SHP77 (cell line): ENCODE results near the gene NMNAT3.

Source experiments
- DNase-seq, 2 experiments: peaks; one replicate each; lab custom pipeline; 2025; lab: John Stamatoyannopoulos, UW

NMNAT3 gene

GRCh38 chr3:139521144-139521543 lies 156.6 kb downstream of the NMNAT3 start:
- no peak for DNase-seq

GRCh38 chr3:139519998-139520737 lies 157.6 kb downstream of the NMNAT3 start:
- no peak for DNase-seq

- DNase-seq = no peak
These were observed 158.6 kb downstream of the NMNAT3 start for GRCh38 chr3:139518926-139519842.

- no peak for DNase-seq
These were observed 159.5 kb downstream of the NMNAT3 start for GRCh38 chr3:139518306-139518705.

- DNase-seq = no peak
These were observed 160.3 kb downstream of the NMNAT3 start for GRCh38 chr3:139517321-139518065.

GRCh38 chr3:139514741-139515140 lies 163.0 kb downstream of the NMNAT3 start:
- no peak for DNase-seq
